ENCODE measurements around the gene MLLT10. TPM values are rescaled to one million over a fixed set of nuclear protein-coding genes. Genes with fewer than 3 reads are reported as not detected.

The MLLT10 gene
- total RNA-seq, 1 experiment from 2014 or later = 72.3 TPM

- H3K14ac ChIP-seq (ENCODE audit: insufficient read depth, low read length) = no peak overlapping the region
- no peak overlapping the region for H2BK15ac ChIP-seq (ENCODE audit: low read depth, low read length)
- no CpG with 5 or more reads among the region's 3 CpGs for WGBS (ENCODE audit: extremely low coverage, insufficient read length, low lambda C conversion rate)
- H3T11ph ChIP-seq (ENCODE audit: low read length) = no peak overlapping the region
- no peaks in the 10 kb centered on the region for H4K20me1 ChIP-seq (ENCODE audit: control insufficient read depth, insufficient read depth, insufficient read length)
- no peak overlapping the region for H3K23ac ChIP-seq (ENCODE audit: insufficient read length, low read depth, low read length)
- H3K56ac ChIP-seq (ENCODE audit: insufficient read length, low read depth, low read length) = no peak overlapping the region
- no peak for TF ChIP-seq CTCF (conservative IDR thresholded peaks at IDR 0.05)
- H3K79me1 ChIP-seq (ENCODE audit: insufficient read depth, low read depth, low read length, poor library complexity, severe bottlenecking) = no peaks in the 10 kb centered on the region
- H3K9ac ChIP-seq (ENCODE audit: extremely low read depth, insufficient read length, low read length) = no peak overlapping the region
- H4K5ac ChIP-seq (ENCODE audit: insufficient read length, low read depth, low read length) = no peak overlapping the region
- Mint-ChIP-seq H3K27ac (peak overlapping the region in 2 of 3 experiments; percentile 54 to 89; a peak in 4 of 7 replicates), H3K9me3 (no peaks in the 10 kb centered on the region), H3K36me3 (ENCODE audit: insufficient read depth in 1 of 3, low read depth in 3 of 3) (peaks cover 1 to 14% (median 8%) of the 10 kb centered on the region in 3 experiments; a peak in 5 of 7 replicates), H3K4me1 (peaks cover 34 to 55% of the 10 kb centered on the region in 2 experiments), H3K27me3 (ENCODE audit: low read depth) (no peaks in the 10 kb centered on the region), H3K4me3 (no peak overlapping the region)
- H2AFZ ChIP-seq (ENCODE audit: low read length) = no peak overlapping the region
- DNase-seq = no peak
- peaks cover 15% of the 10 kb centered on the region for H3K4me1 ChIP-seq (ENCODE audit: insufficient read depth, low read length)
- H3K27ac ChIP-seq (ENCODE audit: insufficient read length, low read depth, low read length) = peak overlapping the region; percentile 7
- H3K27me3 ChIP-seq (ENCODE audit: insufficient read depth, low read length) = no peaks in the 10 kb centered on the region
- no peak overlapping the region for H3K4me2 ChIP-seq (ENCODE audit: insufficient read depth, insufficient read length, low read length)
- no peak overlapping the region for H3K18ac ChIP-seq (ENCODE audit: insufficient read length, low read depth, low read length)
- H3K4ac ChIP-seq (ENCODE audit: low read depth, low read length) = no peak overlapping the region
- no peak overlapping the region for H2AK5ac ChIP-seq (ENCODE audit: insufficient read length, low read length)
- H2BK20ac ChIP-seq (ENCODE audit: low read depth, low read length, poor library complexity, severe bottlenecking) = no peak overlapping the region
- no peak overlapping the region for H2BK12ac ChIP-seq (ENCODE audit: insufficient read length, low read depth, low read length)
- no peaks in the 10 kb centered on the region for H3K23me2 ChIP-seq (ENCODE audit: insufficient read length, low read depth, low read length, poor library complexity, severe bottlenecking)
- no peak overlapping the region for H4K91ac ChIP-seq (ENCODE audit: insufficient read length, low read depth, low read length)
- H2BK120ac ChIP-seq (ENCODE audit: low read depth, low read length, poor library complexity, severe bottlenecking) = no peak overlapping the region
- H3K9me3 ChIP-seq (ENCODE audit: control insufficient read depth, low read depth, low read length) = no peaks in the 10 kb centered on the region
- no peaks in the 10 kb centered on the region for H3K79me2 ChIP-seq (ENCODE audit: insufficient read depth, low read length)
- no peak overlapping the region for H4K8ac ChIP-seq (replicated peaks; ENCODE audit: insufficient read length, low read depth, low read length)
- no peak overlapping the region for H2BK5ac ChIP-seq (ENCODE audit: insufficient read length, low read length)
These were observed 103.8 kb downstream of the MLLT10 start for GRCh38 chr10:21637795-21638194.
